ENCODE data around the gene FRMD8.

DNA sequence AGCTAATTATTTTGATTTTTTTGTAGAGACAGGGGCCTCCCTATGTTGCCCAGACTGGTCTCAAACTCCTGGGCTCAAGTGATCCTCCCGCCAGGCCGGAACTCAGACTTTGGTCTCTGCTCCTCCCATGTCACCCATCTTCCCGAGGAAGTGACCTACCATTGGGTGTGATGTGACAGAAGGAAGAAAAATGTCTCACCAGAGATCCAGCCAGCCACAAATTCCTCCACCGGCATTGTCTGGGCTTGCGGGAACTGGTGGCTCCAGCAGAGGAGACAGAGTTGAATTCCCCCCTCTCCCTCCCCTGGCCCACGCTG is 4.8 kb upstream of the FRMD8 start:
- no peak for TF ChIP-seq EZH2 (IDR thresholded peaks at IDR 0.05; ENCODE audit: low read length, missing control alignments)
- TF ChIP-seq, protein P1, sequence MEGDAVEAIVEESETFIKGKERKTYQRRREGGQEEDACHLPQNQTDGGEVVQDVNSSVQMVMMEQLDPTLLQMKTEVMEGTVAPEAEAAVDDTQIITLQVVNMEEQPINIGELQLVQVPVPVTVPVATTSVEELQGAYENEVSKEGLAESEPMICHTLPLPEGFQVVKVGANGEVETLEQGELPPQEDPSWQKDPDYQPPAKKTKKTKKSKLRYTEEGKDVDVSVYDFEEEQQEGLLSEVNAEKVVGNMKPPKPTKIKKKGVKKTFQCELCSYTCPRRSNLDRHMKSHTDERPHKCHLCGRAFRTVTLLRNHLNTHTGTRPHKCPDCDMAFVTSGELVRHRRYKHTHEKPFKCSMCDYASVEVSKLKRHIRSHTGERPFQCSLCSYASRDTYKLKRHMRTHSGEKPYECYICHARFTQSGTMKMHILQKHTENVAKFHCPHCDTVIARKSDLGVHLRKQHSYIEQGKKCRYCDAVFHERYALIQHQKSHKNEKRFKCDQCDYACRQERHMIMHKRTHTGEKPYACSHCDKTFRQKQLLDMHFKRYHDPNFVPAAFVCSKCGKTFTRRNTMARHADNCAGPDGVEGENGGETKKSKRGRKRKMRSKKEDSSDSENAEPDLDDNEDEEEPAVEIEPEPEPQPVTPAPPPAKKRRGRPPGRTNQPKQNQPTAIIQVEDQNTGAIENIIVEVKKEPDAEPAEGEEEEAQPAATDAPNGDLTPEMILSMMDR (conservative IDR thresholded peaks at IDR 0.05 in 1 of 2, IDR thresholded peaks at IDR 0.05 in 1 of 2; ENCODE audit: low read depth in 1 of 2, low read length in 2 of 2) = no peak

Data from fibroblast of lung (primary cell).